GM21825 (cell line): ENCODE measurements around the gene SDE2.
"Not testable (repeated sequence)": the region's sequence is repeated elsewhere in the genome, so short reads cannot be mapped to it uniquely, and the experiment has no call there.

Experiments
- ATAC-seq: cut with Tn5 transposase; IDR thresholded peaks from one replicate; pipeline ENCODE4 v1.9.1; 2021; ENCODE audit warnings: mild to moderate bottlenecking, moderate library complexity; ENCODE audit not compliant: unreplicated experiment

Gene SDE2

DNA sequence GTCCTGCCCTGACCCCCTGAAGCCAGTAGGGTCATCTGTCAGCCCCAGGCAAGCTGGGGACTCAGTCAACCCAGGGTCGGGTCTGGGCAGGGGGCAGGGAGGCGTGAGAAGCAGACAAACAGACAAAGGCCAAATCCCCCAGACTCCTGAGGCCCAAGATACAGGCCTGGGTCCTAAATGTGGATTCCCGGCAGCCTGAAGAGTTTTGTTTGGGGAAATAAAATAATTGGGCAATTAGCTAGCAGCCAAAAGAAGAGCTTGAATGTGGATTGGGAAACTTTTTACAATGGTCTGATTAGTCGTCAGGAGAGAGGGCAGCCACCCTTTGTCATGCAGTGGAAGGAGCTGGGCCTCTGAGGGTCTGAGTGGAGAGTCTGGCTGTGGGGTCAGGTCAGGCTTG is 53.6 kb downstream of the SDE2 start:
- ATAC-seq = no peak

DNA sequence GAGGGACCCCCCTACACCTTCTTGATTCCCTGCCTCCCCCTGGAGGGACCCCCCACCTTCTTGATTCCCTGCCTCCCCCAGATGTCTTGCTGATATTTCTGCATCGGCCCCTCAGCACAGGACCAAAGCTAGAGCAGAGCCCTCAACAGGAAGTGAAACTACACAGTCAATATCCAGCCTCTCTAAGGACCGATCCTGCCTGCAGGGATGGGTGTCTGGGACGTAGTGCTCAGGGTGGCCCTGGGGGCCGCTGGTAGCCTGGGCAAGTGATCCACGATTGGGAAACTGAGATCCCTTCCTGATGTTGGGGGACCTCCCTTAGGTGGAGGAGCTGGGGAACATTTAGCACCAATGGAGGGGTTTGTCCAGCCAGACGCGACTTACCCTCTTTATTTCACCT is 54.2 kb downstream of the SDE2 start:
- ATAC-seq = peak; percentile 64

DNA sequence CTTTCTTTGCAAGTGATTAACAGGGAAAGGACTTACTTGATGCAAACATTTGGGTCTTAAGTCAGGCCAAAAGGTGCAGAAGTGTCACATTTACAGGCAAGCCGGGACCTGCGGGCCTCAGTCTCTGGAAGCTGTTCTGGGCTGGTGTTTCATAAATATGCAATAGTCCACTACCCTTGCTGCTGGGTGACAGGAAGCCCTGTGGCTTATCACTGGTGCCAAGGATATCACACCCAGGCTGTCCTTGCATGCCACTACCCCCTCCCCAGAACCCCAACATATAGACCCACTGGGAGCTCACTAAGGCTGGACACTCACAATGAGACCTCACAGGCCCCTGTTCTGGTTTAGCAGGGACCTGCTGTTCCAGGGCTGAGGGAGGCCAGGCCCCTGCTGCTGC is 54.8 kb downstream of the SDE2 start:
- ATAC-seq = no peak

DNA sequence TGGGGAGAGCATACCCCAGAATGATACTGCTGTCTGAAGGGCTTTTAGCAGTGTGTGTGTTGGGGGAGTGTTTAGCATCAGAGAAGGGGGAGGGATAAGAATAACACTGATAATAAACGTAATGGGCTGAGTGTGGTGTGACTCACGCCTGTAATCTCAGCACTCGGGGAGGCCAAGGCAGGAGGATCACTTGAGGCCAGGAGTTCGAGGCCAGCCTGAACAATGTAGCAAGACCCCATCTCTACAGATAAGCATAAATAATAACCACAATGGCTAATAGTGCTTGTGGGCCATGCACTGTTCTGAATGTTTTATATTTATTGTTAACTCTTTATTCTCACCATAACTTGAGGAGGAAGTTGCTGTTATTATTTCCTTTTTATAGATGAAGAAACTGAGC is 55.6 kb downstream of the SDE2 start:
- ATAC-seq = no peak

DNA sequence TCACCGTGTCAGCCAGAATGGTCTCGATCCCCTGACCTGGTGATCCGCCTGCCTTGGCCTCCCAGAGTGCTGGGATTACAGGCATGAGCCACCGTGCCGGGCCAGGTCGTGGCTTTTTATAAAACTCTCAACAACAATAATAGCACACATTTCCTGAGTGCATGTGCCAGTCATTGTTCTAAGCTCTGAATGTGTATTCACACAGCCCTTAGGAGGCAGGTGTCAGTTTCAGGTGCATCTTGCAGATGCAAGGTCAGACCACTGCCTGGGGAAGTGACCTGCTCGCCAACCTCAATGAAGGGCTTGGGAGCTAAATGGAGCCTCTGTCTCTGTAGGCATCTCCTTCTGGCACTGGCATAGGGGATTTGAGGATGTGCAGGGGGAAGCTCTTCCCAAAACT is 56.6 kb downstream of the SDE2 start:
- ATAC-seq = peak; percentile 82

DNA sequence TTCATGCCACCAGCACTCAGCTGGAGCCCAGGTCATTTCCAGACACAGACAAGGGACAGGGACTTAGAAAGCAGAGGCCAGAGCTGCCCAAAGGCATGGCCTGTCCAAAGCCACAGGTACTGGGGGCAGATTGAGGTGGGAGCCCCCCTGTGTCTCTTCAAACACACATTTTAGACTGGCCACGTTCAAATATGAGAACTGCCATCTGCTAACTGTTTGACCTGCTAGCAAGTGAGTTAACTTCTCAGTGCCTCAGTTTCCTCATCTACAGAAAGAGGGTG is 57.3 kb downstream of the SDE2 start:
- no peak for ATAC-seq

DNA sequence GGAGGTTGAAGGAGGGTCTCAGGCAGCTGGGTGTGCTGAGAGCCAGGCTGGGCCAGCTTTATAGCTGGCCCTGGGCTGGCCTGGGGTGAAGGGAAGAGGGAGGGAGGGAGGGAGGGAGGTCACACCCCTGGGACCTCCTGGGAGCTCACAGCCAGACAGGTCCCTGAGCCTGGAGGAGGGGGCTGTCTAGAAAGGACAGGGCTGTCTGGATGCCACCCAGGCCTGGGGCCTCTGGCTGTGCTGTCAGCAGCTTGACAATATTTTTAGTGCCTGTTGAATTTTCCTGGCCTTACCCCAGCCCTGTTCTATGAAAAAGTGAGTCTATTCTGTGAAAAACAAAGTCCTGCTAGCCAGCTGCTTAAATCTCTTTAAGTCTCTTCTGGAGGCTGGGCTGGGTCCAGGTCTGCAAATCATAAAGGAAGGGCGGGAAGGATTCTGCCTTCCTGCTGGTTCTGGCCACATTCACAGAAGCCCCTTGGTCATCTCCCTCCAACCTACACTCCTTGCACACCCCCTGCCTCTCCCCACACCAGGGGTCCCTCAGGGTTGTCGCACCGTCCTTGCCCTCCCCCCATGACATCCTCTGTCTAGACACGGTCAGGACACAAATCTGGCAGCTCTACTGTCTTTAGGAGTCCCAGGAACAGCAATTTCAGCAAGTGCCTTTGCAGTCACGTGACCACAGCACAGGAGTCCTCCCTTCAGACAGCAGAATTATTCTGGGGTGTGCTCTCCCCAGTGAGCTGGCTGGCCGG is 57.8 kb downstream of the SDE2 start, which contains the start of gene LEFTY2:
Gene LEFTY2 (minus strand): TSS at position 34 of the 755 bp plus-strand sequence. CDS start 80 bp downstream, outside the sequence.
- ATAC-seq = no peak

DNA sequence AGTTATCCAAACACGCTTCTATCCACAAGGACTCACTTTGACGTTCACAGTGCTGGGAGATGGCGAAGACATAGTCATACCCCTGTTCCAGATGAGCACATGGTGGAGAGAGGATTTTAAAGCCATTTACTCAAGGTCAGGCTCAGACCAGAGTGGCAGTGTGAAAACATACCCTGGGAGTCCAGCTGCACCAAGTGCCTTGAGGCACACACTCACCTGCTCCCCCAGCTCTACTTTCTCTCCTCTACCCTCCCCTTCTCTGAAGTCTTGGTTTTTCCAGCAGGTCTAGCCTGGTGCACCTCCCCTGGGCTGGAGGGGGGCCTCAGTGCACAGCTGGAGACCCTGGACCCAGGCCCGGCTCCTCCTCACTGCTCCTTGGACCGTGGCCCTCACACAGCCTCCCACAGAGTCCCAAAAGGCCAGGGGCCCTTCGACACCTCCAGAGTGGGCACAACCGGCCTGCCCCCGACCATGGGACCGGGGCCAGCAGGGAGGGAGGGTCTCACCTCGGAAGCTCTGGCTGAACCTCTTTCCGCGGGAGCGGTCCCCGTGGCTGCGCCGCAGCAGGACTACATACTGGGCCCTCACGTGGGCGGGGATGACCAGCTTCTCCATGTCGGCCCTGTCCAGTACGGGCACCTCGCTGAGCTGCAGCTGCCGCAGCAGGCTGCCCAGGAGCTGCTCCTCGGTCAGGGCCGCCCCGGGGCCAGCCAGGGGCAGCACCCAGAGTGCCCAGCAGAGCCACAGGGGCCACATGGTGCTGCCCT is 58.6 kb downstream of the SDE2 start:
- no peak for ATAC-seq

DNA sequence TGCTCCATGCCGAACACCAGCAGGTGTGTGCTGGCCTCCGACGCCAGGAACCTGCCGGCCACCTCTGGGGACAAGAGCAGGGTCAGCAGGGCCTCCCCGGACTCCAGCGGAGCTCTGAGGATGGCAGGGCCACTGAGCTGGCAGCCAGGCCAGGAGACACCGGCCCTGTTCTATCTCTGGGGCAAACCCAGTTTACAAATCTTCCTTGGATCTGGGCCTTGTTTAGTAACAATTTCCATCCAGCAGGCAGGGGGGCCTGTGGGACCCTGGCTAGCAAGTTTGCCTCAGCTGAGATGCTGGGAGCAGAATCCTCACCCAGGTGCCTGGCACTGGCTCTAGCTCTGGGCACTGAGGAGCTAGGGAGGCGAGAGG is 59.2 kb downstream of the SDE2 start:
- not testable (repeated sequence) for ATAC-seq

DNA sequence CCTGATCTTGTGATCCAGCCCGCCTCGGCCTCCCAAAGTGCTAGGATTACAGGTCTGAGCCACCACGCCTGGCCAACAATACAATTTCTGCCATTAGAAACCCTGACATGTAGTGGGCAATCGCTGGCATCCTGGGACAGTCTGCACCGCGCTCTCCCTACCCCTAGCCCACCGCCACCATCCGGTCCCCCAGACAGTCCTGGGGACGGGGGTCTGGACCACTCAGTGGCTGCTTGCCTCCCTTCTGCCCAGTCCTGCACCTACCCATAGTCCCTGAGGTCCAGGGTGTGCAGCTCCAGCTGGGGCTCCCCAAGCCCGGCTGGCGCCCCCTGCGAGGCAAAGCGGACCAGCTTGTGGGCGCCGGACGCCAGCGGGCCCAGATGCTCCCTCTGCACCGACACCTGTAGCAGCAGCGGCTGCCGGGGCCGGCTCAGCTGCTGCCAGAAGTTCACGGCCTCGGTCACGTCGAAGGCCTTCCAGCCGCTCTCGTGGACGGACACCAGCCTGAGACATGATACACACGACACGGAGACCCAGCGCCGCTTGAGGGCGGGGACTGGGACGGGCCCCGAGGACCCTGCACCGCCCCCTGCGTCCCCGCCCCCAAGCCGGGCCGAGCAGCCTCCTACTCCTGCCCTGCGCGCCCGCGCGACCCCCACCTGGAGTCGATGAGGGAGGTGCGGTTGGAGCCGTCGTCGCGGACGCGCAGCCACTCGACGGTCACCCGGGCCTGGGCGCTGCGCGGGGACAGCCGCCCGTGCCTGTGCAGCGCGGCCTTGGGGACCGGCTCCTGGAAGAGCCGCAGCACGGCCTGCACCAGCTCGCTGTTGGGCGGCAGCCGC is 59.8 kb downstream of the SDE2 start:
- ATAC-seq = not testable (repeated sequence)

DNA sequence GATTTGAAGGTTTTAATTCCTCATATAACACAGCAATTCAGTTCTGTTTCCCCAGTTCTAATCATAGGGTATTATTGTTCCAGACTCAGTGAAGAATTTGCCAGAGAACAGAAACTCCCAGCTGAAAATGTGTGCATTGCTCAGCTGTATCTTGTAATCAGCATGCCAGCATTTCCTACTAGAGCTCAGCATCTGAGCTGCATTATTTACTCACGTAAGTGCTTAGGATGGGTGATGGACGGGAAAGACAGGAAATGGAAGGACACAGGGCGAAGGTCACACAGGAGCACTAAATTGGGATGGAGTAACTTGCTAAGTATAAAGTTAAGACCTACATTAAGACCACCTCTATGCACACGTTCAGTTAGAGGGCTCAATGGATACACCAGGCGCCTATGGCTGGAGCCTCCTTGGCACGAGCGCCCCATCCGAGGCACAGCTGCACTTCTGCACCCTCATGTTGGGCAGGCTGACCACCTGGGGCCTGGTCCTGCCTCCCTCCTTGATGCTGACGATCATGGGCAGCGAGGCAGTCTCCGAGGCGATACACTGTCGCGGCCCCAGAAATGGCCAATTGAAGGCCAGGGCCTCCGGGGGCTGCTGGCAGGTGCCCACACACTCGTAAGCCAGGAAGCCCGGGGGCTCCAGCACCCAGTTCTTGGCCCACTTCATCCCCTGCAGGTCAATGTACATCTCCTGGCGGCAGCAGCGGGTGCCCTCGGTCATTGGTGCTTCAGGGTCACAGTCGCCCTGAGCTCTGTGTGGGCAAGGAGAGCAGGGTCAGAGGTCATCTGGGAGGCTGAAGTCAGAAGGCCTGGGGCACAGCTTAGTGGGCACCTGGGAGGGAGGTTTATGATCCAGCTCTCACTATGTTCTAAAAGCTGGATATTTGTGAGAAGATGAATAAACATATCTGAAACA is 61.8 kb downstream of the SDE2 start:
- no peak for ATAC-seq

DNA sequence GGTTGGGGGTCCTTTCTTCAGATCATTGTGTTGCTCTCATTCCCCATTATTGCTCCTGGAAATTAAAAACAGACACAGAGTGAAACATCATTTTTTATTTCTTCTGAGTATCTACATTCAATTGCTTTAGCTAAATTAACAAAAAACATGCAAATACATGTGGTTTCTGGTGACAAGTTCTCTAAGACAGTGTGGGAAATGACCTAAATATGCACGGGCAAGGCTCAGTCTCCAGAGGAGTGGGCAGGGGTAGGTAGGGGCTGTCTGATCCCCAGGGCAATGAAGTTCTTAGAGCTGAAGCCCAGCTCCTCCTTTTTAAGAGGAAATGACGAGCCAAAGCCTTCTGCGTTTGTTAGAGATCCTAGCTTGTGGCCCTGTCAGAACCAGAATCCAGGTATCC is 62.6 kb downstream of the SDE2 start:
- no peak for ATAC-seq

DNA sequence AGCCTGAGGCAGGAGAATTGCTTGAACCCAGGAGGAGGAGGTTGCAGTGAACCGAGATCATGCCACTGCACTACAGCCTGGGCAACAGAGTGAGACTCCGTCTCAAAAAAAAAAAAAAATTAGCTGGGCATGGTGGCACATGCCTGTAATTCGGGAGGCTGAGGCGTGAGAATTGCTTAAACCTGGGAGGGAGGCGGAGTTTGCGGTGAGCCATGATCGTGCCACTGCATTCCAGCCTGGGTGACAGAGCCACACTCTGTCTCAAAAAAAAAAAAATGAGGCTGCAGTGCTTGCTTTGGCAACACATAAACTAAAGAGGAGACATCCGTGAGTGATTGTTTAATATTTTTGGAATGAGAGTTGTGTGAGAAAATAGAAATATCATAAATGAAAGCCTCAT is 63.1 kb downstream of the SDE2 start:
- not testable (repeated sequence) for ATAC-seq

DNA sequence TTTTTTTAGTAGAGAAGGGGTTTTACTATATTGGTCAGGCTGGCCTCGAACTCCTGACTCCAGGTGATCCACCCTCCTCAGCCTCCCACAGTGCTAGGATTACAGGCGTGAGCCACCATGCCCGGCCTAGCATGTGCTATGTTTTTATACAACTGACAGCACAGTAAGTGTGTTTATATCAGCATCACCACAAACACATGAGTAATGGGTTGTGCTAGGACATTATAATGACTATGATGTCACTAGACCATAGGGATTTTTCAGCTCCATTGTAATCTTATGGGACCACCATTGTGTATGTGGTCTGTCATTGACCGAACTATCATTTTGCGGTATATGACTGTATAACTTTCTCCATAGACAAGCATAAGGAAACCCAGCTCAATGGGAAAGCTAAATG is 64.4 kb downstream of the SDE2 start:
- no peak for ATAC-seq

DNA sequence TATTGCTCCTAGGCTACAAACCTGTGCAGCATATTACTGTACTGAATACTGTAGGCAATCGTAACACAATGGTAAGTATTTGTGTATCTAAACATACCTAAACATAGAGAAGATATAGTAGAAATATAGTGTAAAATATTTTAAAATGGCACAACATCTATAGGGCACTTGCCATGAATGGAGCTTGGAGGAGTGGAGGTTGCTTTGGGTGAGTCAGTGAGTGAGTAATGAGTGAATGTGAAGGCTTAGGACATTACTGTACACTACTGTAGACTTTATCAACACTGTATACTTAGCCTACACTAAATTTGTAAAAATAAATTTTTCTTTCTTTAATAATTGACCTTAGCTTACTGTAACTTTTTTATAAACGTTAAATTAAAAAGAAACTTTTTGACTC is 66.1 kb downstream of the SDE2 start:
- no peak for ATAC-seq
